Activated naive CD8-positive, alpha-beta T cell treated with anti-CD3 and anti-CD28 coated beads, Interleukin-2, amount 50 U/mL, for 24 hours (primary cell): ENCODE data around the gene LBR.

Source experiments
- ATAC-seq: fragments of 150-1000 bp; cut with Tn5 transposase; one replicate; pipeline ENCODE4 v1.10.0; 2021
- DNase-seq: peaks from one replicate; pipeline ENCODE4 v3.0.0; 2021
- H3K27ac Mint-ChIP-seq: one replicate; pipeline ENCODE4 v1.8.0; 2021; ENCODE audit warnings: mild to moderate bottlenecking, mixed read lengths
- H3K27me3 Mint-ChIP-seq: one replicate; pipeline ENCODE4 v1.8.0; 2021; ENCODE audit warnings: mixed read lengths
- H3K36me3 Mint-ChIP-seq: one replicate; pipeline ENCODE4 v1.8.0; 2021; ENCODE audit warnings: low read depth, mixed read lengths
- H3K4me1 Mint-ChIP-seq: one replicate; pipeline ENCODE4 v1.8.0; 2021; ENCODE audit warnings: mixed read lengths
- H3K4me3 Mint-ChIP-seq: one replicate; pipeline ENCODE4 v1.8.0; 2021; ENCODE audit warnings: mild to moderate bottlenecking, moderate library complexity, mixed read lengths
- H3K9me3 Mint-ChIP-seq: one replicate; pipeline ENCODE4 v1.8.0; 2021; ENCODE audit warnings: mixed read lengths

Gene LBR

GRCh38 chr1:225440380-225441221 lies 12.8 kb upstream of the LBR start:
- Mint-ChIP-seq H3K4me1 (peaks cover 47% of the 10 kb centered on the region), H3K9me3 (no peaks in the 10 kb centered on the region), H3K27ac (no peak overlapping the region), H3K36me3 (no peaks in the 10 kb centered on the region), H3K27me3 (no peaks in the 10 kb centered on the region), H3K4me3 (no peak overlapping the region)
- no peak for DNase-seq
- no peak for ATAC-seq

DNA sequence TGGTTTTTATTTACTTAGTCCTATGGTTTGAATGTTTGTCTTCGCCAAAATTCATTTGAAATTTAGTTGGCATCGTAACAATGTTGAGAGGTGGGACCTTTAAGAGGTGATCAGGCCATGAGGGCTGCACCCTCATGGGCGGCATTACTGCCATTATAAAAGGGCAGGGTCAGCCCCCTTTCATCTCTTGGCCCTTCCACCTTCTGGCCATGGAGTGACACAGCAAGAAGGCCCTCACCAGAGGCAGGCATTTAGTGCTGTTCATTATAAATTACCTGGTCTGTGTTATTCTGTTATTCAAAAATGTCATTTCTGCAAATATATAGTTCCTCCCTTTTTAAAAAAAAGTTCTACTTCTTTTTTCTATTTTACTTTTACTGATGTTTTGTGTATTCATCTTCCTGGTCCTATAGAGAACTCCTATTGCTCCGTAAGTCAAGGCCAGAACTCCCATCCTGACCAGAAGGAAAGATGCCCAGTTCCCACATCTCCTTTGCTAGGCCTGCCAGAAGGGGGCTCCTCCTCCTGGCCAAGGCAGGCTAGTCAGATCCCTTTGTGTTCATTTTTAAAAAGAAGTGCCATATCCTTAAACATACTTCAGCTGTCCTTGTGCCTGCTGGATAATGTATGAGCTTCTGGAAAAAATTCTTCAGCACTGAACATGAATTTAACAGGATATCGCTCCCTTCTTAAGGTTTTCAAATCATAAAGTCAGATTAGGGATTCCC lies 10.0 kb upstream of the LBR start:
- Mint-ChIP-seq H3K4me3 (no peak overlapping the region), H3K4me1 (peaks cover 25% of the 10 kb centered on the region), H3K27ac (no peak overlapping the region), H3K36me3 (no peaks in the 10 kb centered on the region), H3K27me3 (no peaks in the 10 kb centered on the region), H3K9me3 (no peaks in the 10 kb centered on the region)
- ATAC-seq: no peak
- no peak for DNase-seq

GRCh38 chr1:225435957-225436392 lies 8.1 kb upstream of the LBR start:
- no peak for DNase-seq
- Mint-ChIP-seq H3K4me1 (peaks cover 10% of the 10 kb centered on the region), H3K4me3 (no peak overlapping the region), H3K36me3 (no peaks in the 10 kb centered on the region), H3K9me3 (no peaks in the 10 kb centered on the region), H3K27ac (no peak overlapping the region), H3K27me3 (no peaks in the 10 kb centered on the region)
- ATAC-seq: peak; percentile 36

- Mint-ChIP-seq H3K27me3 (no peaks in the 10 kb centered on the region), H3K36me3 (no peaks in the 10 kb centered on the region), H3K4me1 (peaks cover 10% of the 10 kb centered on the region), H3K9me3 (no peaks in the 10 kb centered on the region), H3K27ac (no peak overlapping the region), H3K4me3 (no peak overlapping the region)
- ATAC-seq (no peak), DNase-seq (no peak)
Observed at GRCh38 chr1:225435487-225435886, 7.6 kb upstream of the LBR start.

- Mint-ChIP-seq H3K4me3 (no peak overlapping the region), H3K36me3 (no peaks in the 10 kb centered on the region), H3K27me3 (no peaks in the 10 kb centered on the region), H3K9me3 (no peaks in the 10 kb centered on the region), H3K27ac (no peak overlapping the region), H3K4me1 (peaks cover 14% of the 10 kb centered on the region)
- ATAC-seq: no peak
- DNase-seq: no peak
Observed at GRCh38 chr1:225435076-225435475, 7.2 kb upstream of the LBR start.

- no peak for DNase-seq
- H3K4me3 Mint-ChIP-seq: no peak overlapping the region
- no peak overlapping the region for H3K27ac Mint-ChIP-seq
- peaks cover 21% of the 10 kb centered on the region for H3K4me1 Mint-ChIP-seq
- no peaks in the 10 kb centered on the region for H3K36me3 Mint-ChIP-seq
- no peak for ATAC-seq
- H3K27me3 Mint-ChIP-seq: no peaks in the 10 kb centered on the region
- no peaks in the 10 kb centered on the region for H3K9me3 Mint-ChIP-seq
Observed at GRCh38 chr1:225434046-225434445, 6.2 kb upstream of the LBR start.

DNA sequence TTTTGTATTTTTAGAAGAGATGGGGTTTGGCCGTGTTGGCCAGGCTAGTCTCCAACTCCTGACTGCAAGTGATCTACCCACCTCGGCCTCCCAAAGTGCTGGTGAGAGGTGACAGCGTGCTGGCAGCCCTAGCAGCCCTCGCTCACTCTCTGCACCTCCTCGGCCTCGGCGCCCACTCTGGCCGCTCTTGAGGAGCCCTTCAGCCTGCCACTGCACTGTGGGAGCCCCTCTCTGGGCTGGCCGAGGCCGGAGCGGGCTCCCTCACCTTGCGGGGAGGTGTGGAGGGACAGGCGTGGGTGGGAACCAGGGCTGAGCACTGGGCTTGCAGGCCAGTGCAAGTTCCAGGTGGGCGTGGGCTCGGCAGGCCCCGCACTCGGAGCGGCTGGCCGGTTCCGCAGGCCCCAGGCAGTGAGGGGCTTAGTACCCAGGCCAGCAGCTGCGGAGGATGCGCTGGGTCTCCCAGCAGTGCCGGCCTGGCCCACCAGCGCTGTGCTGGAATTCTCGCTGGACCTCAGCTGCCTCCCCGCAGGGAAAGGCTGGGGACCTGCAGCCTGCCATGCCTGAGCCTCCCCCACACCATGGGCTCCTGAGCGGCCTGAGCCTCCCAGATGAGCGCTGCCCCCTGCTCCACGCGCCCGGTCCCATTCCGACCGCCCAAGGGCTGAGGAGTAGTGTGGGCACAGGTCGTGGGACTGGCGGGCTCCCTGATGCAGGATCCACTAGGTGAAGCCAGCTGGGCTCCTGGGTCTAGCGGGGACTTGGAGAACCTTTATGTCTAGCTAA lies 3.4 kb upstream of the LBR start:
- no peaks in the 10 kb centered on the region for H3K9me3 Mint-ChIP-seq
- H3K4me1 Mint-ChIP-seq: peaks cover 28% of the 10 kb centered on the region
- H3K27ac Mint-ChIP-seq: no peak overlapping the region
- H3K27me3 Mint-ChIP-seq: no peaks in the 10 kb centered on the region
- peaks cover 5% of the 10 kb centered on the region for H3K36me3 Mint-ChIP-seq
- H3K4me3 Mint-ChIP-seq: no peak overlapping the region
- DNase-seq: no peak
- no peak for ATAC-seq

GRCh38 chr1:225430301-225430700 lies 2.5 kb upstream of the LBR start:
- Mint-ChIP-seq H3K36me3 (peaks cover 5% of the 10 kb centered on the region), H3K4me1 (peaks cover 34% of the 10 kb centered on the region), H3K27me3 (no peaks in the 10 kb centered on the region), H3K27ac (no peak overlapping the region), H3K9me3 (no peaks in the 10 kb centered on the region), H3K4me3 (no peak overlapping the region)
- DNase-seq (no peak), ATAC-seq (no peak)

DNA sequence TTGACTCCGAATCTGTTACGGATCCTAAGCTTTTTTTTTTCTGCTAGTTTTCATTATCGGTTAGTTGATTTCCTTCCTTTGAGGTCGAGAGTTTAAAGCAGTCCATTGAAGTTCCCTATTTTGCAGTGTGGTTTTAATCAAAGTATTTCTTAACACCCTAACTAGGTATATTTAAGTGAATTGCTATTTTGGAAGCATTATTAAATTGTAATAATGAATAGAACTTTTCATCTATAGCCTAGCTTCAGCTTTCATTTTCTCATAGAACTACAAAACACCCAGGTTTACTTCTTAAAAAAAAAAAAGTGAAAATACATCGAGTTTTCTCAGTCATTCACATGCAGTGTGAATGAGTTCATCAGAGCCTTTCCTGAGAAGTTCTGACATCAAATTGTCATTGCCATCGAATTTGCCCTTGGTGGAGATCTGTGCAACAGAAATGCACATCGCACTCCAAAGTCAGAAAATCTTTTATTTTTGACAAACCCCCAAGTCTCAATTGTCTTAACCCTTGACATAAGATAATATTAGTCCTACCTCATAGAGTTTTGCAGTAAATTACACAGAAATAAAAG lies 1.1 kb upstream of the LBR start:
- no peaks in the 10 kb centered on the region for H3K27me3 Mint-ChIP-seq
- H3K9me3 Mint-ChIP-seq: no peaks in the 10 kb centered on the region
- no peak for DNase-seq
- peak overlapping the region; percentile 92 for H3K4me3 Mint-ChIP-seq
- peak overlapping the region; percentile 76 for H3K27ac Mint-ChIP-seq
- H3K36me3 Mint-ChIP-seq: peaks cover 6% of the 10 kb centered on the region
- ATAC-seq: no peak
- peaks cover 45% of the 10 kb centered on the region for H3K4me1 Mint-ChIP-seq

- Mint-ChIP-seq H3K27ac (peak overlapping the region; percentile 76), H3K4me1 (peaks cover 52% of the 10 kb centered on the region), H3K36me3 (peaks cover 6% of the 10 kb centered on the region), H3K9me3 (no peaks in the 10 kb centered on the region), H3K4me3 (peak overlapping the region; percentile 92), H3K27me3 (no peaks in the 10 kb centered on the region)
- DNase-seq (peak; percentile 89), ATAC-seq (peak; percentile 95)
Observed at GRCh38 chr1:225428068-225428880, 436 bp upstream of the LBR start.

DNA sequence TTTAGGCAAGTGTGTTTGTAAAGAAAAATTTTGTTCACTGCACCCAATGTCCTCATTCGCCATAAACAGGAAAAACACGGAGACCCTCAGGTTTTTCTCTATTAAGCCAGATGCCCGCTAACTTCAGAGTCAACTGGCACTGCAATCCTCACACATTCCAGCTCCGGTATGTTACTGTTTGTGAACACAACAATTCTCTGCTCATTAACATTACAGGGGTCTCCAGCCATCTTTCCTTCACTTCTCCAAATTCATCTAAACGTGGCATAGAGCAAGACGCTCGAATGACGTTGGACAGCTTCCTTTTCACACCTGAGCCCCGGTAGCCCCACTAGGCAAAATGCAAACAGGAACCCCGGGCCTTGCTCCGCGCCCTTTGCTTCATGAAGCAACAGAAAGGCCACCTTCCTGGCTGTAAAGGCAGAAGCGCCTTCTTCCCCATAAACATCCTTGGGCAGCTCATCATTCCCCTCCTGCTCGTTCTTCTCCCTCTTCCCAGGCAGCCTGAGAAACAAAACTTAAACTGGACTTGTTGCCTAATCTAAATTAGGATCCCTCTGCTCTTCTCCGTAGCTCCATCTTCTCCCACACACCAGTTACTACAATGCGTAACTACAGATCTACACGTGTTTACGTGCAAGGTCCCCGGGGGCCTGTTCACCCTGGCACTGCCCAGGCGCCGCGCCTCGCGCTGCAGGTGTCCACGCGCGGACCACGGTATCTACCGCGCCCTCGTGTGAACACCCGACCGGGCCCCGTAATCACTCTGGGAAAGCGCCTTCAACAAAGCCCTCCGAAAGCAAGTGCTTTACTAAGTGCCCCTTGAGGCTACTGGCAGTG lies 1.2 kb downstream of the LBR start:
- Mint-ChIP-seq H3K4me3 (peak overlapping the region; percentile 92), H3K27me3 (no peaks in the 10 kb centered on the region), H3K36me3 (peaks cover 20% of the 10 kb centered on the region), H3K4me1 (peaks cover 63% of the 10 kb centered on the region), H3K9me3 (no peaks in the 10 kb centered on the region), H3K27ac (peak overlapping the region; percentile 85)
- DNase-seq (no peak), ATAC-seq (no peak)

GRCh38 chr1:225425201-225425786 lies 2.5 kb downstream of the LBR start:
- ATAC-seq (no peak), DNase-seq (no peak)
- H3K27ac Mint-ChIP-seq: peak overlapping the region; percentile 32
- no peaks in the 10 kb centered on the region for H3K27me3 Mint-ChIP-seq
- peak overlapping the region; percentile 92 for H3K4me3 Mint-ChIP-seq
- no peaks in the 10 kb centered on the region for H3K9me3 Mint-ChIP-seq
- H3K4me1 Mint-ChIP-seq: peaks cover 63% of the 10 kb centered on the region
- peaks cover 27% of the 10 kb centered on the region for H3K36me3 Mint-ChIP-seq
